Measurements from ENCODE around the gene WARS2.

The WARS2 gene

DNA sequence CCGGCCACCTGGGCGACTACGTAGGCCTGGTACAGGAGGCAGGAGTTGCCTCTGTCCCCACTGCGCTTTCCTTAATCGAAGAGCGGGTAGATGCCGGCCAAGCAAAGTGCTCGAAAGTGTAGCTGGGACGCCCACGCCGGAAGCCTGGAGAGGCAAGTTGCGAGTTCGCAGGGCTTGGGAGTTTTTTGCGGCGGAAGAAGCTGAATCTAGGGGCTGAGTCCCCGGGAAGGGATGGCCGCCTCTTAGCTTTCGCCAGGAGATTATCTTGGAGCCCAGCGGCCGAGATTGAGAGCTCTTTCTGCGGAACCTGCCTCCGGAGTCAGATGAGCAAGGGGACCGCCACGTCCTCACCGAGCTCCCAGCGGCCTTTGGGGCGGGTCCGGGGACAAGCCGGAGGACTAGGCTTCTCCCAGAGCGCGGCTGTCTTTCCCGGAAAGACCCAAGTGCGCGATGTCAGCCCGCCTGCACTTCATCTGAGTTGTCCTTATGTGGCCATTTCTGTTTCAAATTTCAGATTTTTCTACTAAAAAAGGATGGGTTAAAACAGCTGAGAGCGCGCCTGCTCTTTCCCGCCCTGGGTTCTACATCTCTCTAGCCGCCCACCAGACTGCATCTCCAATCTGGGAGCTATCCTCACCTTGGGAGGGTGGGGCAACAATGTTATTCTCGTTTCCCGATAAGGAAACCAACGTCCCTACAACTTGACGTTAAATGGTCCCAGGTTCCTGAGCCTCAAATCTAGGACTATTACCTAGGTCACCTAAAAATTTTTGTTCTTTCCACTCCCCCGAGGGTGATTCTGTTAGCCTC, 139.9 kb downstream of the WARS2 start:
- no peak for FAIRE-seq
- DNase-seq (ENCODE audit: low spot score), result no peak

DNA sequence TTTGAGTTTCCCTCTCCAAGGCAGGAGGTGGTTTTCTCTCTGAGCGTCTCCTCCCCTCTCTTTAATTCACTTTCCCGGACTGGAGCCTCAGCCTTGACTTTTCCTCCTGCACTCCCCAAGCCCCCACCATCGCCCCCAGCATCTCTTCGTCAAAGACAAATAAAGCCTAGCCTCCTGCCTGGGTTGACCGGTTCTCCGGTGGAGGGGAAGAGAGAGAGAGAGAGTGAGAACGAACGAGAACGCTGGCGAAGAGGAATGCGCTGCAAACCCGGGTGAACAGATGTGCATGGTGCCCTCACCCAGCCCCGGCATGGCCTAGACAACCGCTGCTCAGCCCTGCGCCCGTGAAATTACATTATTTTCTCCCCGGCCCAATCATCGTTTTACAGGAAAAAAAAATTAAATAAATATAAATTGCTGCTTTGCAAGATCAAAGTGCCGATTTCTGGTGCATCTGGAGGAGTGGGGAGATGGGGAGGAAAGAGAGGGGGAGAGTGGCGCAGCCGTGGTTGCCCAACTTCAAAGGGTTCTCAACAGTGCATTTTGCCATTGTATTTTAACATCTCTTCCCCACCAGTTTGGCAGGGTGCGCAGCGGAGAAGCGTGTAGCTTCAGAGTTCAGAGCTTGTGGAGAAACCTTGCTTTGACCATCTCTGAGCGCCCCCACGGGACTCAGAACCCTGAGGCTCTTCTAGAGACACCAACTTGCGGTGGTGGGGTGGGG, 140.9 kb downstream of the WARS2 start:
- FAIRE-seq (no peak), DNase-seq (ENCODE audit: low spot score) (no peak)

DNA sequence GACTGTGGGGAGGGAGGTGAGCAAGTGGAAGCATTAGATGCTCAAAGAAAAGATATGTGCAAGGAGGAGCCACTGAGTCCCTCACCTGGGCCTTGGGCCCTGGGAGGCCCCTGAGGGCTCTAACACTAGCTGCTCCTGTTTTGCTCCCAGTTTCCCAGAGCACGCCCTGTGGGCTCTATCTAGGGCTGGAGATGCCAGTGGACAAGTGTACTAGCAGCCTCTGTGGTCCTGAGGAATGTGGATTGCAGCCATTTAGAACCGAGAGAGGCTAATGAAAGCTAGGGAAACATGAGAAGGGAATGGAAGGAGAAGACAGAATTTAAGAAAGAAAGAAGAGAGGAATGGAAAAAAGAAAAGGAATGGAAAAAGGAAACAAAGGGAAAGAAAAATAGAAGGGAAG, 142.3 kb downstream of the WARS2 start:
- no peak for DNase-seq (ENCODE audit: low spot score)
- no peak for FAIRE-seq

DNA sequence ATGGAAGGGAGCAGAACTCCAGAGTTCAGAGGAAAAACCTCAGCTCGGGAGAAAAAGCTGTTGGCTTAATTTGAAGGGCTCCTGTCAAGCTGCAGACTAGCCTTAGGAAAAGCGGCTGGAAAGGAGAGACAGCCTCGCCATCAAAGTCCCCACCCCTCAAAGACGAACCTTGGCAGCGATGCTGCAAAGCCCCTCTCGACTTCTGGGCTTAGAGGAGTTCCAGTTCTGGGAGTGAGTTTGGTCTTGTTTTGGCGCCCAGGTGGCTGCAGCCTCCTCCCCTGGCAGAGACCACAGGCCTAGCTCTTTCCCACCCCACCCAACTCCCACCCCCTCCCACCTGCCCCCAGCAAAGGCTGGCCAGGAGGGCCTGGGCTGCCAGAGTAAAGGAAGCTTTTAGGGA, 143.2 kb downstream of the WARS2 start:
- FAIRE-seq (no peak), DNase-seq (ENCODE audit: low spot score) (no peak)

DNA sequence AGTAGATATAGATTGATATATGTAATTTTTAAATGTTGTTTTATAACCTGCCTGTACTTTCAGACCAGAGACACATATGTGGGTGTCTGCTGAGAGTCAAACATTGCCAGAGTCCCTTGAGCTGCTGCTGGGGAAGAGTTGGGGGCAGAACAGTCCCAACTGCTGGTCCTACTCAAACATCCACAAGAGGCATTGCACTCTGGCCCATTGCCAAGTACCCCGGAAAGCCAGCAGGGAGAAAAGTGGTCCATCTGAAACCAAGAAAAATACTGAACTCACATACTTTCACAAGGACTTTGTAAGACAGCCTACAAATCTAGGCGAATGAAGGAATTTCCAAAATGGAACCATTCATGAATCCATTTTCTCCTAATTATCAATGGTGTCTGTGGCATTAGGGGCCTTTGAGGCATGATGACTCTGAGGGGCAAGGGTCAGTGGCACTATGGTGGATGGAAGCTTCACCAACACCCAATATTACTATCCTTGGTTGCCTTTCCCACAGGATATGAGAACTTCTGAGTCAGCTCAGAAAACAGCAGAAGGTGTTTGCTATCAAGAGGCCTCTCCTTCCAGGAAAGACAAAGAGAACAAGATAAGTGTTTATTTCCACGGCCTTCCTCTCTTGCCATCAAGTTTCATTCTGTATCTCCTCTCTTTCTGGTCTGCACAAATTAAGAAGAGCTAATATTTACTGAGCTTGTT, 145.0 kb downstream of the WARS2 start:
- no peak for FAIRE-seq
- DNase-seq (ENCODE audit: low spot score), result no peak

DNA sequence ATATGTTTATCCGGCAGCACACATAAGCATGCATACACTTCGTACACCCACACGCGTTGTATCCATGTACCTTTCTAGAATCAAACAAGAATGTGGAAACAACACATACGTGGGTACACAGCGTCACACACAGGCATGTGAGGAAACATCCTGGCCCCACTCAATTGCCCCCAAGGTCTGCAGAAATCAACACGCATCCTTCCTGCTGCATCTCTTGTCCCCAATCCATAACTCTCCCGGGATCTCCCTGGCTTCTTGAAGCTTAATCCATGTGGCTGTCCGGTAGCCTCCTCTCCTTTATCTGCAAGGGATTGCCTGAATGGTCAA, 146.8 kb downstream of the WARS2 start:
- FAIRE-seq (no peak), DNase-seq (ENCODE audit: low spot score) (no peak)

DNA sequence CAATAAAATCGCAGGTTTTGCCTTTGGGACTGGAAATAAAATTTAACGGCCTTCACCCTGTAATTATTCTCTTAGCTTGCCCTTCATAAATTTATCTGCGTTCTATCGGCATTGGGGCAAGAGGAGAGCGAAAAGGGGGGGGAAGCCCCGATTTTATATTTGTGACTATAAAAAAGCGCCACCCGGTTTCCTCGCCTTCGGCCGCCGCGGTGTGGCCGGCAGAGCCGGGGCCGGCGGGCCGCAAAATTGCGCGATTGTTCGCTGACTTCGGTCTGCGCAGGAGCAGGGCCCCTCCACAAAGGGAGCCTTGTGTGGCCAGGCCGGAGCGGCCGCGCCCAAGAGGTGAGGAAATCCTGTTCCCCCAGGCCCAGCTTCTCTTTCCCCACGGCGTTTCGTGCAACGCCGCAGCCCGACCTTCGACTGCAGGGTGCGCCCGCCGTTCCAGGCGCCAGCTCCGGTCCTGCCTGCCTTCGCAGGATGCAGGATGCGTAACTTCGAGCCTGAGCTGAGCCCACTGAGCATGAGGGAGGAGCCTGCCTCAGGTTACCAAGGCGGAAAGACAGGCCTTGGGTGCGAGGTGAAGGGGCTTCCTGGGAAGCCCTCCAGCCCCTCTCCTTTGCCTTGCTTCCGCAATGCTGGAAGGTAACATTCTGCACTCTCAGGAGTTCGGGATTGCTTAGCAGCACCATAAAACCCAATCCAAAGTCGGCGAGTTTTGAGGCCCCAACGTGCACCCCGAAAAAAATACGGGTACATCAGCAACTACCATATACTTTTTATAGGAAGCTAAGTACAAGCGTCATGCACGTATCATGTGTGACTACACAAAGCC, 147.4 kb downstream of the WARS2 start:
- FAIRE-seq (no peak), DNase-seq (ENCODE audit: low spot score) (no peak)

DNA sequence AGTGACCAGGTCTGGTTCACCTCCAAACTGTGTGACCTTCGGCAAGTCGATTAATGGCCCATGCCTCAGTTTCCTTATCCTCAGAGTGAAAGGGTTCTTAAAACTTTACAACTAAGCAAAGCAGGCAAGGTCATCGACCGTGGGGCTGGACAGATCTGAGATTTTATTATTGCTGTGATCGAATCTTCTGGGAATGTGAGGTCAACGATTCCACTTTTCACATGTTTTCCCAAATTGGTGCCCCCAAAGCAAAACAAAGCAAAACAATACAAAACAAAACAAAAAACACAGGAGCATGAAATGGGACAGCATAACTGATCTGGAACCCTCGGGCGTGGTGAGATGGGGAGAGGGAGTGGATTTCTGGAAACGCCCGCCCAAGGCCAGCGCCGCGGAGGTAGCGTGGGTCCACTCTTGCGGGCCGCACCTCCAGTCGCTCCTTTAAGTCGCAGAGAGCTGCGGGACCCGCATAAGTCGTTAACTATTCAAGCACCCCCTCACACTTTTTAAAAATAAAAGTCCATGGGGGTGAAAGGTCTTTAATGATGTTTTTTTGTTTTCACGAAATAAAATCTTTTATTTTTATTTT, 148.1 kb downstream of the WARS2 start:
- no peak for FAIRE-seq
- DNase-seq (ENCODE audit: low spot score), result no peak

DNA sequence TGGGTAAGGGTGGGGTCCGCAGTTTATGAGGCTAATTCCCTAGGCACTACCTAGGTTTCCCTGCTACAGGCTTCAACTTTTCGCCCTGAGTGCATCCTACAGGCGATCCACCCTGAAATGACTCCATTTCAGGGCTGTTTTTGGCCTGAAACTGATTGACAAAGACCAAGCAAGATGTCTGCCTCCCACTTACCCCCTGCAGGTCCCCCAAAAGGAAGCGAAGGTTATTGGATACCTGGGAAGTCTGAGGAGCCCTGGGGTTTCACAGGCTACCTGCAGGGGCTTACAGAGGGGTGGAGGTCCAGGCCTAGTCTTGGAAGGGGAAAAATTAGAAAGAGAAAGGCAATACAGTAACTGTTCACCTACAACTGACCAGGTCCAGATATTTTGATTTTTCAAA, 149.0 kb downstream of the WARS2 start:
- FAIRE-seq (no peak), DNase-seq (ENCODE audit: low spot score) (no peak)

DNA sequence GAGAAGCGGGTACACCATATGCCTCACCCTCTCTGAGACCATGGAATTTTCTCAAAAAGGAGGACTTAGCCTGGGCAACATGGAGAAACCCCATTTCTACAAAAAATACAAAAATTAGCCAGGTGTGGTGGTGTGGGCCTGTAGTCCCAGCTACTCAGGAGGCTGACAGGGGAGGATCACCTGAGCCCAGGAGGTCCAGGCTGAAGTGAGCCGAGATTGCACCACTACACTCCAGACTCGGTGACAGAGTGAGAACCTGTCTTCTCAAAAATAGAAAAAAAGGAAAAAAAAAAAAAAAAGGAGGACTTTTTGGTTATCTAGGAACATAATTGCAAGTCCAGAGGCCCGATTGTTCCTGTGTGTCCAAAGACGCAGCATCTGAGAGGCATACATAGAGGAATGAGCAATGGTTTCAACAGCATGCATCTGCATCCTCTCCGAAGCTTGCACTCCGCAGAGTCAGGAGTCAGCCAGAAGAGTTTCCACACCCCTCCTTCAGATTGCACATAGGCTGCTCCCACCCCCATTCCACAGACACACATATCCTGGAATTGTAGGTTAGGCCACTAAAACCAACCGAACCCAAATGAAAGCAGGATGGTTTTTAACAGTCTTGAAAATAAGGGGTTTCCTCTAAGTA, 149.8 kb downstream of the WARS2 start:
- DNase-seq (ENCODE audit: low spot score) (no peak), FAIRE-seq (no peak)

DNA sequence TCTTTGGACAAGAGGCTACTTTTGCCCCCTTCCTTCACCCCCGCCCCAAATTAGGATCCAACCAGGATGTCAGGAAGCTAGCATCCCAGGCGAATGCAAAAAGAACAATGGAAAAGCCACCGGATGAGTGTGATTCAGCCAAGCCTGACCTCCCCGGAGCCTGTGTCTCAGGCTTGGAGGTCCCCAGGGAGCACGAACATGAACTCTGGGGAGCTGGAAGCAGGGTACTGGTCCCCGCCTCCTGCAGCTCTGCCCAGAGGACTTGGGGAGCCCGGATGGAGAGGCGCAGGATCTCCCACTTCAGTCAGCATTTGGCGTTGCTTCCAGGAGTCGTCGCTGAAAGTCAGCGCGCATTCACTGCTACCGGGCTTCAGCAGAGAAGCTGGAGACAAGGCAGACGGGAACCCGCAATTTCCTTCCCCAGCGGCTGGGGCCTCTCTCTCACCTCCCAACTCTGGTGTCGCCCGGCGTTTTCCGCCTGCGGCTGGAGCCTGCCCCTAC, 150.5 kb downstream of the WARS2 start:
- FAIRE-seq, result no peak
- DNase-seq (ENCODE audit: low spot score), result no peak

DNA sequence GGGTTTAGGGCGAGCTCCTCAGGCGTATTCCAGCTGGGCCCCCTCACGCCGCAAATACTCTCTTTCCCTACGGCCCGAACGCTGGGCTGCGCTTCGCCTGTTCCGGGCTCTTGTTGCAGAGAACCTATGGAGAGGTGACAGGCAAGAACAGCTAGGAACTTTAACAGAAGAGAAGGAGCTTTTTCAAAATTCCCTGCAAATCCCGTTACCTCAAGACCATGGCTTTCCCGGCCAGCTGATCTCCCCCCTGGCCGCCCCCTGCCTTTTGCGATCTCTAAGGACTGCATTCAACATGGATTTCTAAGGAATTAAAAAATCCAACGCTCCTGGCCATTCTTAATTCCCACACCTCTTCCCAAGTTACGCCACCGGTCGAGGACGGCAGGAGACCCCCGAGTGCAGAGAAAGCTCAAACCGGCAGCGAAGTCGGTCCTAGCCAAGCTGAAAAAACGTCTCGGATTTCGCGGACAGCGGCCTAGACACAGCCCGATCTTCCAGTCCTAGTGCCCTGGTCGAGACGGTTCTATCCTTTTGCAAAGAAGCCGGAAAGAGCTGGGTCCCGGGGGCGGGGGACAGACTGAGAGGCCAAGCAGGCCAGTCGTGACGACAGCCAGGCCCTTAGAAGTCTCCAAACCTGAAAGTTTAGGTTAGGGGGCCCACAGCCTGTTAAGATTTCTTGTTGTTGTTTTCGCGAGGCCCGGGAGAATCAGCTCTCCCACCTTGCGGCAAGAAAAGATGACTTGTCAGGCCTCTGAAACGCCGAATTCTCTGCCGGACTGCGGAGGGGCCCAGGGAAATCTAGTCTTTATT, 151.2 kb downstream of the WARS2 start:
- no peak for FAIRE-seq
- DNase-seq (ENCODE audit: low spot score), result no peak

DNA sequence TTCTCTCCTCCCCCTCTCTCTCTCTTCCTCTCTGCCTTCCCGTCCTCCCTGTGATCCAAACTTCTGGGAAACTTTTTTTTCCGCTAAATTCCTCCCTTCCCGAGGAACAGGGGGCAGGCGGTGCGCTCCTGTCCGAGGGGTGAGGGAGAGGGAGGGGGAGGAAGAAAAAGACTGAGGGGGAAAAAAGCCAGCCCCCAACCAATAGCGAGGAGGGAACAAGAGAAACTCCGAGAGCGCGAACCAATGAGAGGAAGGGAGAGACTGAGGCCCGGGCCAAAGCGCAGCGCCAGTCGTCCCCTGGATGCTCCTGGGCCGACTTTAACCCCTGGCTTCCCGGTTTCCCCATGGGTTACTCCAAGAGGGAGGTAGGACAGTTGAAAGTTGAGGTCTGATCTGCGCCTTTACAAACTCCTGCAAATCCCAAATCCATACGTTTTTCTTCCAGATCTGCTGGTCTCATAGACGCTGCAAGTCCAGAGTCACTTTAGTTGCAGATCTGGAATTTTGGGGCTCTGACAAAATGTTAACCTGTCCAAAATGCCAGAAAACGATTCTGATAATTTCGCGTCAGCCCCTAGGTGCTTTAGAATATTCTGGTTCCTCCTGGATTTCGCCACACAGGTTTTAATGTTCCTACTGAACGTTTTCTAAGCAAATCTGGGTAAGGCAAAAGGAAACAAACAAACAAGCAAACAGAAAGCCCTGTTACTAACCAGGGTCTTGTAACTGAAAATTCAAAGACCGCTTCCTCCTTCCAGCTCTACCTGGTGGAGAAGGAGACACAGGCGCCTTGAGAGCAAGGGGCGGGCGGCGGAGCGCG, 152.1 kb downstream of the WARS2 start, which contains the start of gene TBX15:
TBX15 (minus strand) TSS at position 158 of the 820 bp plus-strand sequence. CDS start 548 bp downstream, outside the sequence.
- DNase-seq (ENCODE audit: low spot score), result no peak
- no peak for FAIRE-seq

DNA sequence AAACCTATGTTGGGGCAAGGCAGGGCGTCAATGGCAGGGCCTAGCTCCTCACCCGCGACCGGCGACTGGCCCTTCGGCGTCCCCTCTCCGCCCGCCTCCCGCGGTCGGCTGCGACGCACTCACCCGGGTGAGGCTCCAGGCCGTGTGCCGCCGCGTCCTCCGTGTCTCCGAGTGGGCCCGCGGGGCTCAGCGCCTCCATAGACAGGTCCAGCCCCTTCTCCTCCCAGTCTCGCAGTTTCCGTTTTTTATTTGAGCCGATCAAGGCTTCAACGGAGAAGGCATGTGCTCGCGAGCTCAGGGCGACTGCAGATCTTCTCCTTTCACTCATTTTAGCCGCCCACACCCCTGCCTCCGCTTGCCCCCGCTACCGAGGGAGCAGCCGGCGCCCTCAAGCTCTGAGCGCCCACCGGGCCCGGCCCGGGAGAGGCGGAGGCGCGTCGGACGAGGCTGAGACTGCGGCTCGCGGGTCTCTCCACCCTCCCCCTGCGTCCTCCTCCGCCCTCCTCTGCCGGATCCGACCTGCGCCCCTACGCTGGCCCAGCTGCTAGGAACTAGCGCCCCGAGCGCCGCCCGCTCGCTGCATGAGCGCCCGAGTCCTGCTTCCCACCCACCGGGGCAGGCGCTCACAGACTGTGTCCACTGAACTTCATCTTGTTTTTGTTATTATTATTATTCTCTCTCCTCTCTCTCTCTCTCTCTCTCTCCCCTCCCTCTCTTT, 152.8 kb downstream of the WARS2 start:
- DNase-seq (ENCODE audit: low spot score), result no peak
- no peak for FAIRE-seq

DNA sequence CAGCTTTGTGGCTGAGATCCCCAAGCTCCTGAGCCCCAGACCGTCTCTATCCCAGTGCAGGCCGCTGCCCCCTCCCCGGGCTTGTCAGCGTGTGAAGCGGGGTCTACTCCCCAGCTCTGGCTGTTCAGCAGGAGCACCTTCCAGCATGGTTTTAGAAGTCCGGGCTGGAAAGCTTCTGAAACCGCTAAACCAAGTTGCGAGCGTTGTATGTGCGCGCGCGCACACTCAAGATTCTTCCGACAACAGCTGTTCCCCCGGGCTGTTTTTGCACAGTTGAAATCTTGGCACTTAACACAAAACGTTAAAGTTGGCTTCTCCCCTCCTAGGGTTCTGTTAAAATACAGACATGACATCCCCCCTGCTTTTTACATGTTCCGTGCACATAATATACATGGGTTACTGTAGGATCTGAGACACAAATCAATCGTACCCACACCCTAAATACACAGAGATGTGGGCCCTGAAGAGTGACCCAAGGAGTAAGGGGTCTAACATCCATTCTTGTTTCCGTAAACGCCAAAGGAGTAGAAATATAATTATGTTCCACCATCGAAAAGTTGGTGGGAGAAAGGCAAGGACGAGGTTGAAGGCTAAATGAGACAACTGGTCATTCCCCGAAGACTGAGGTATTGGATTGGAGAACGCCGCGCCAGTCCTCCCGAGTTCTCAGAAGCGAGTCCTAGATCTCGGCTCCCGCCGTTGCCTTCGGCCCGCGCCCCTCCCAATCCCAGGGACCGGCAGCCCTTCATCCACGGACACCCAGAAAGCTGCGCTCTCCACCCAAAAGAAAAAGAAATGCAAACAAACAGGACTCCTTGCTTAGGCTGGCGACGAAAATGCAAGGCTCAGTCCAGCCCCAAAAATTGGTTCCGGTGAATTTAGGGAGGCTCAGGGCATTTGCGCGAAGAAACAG, 153.6 kb downstream of the WARS2 start:
- no peak for FAIRE-seq
- no peak for DNase-seq (ENCODE audit: low spot score)

DNA sequence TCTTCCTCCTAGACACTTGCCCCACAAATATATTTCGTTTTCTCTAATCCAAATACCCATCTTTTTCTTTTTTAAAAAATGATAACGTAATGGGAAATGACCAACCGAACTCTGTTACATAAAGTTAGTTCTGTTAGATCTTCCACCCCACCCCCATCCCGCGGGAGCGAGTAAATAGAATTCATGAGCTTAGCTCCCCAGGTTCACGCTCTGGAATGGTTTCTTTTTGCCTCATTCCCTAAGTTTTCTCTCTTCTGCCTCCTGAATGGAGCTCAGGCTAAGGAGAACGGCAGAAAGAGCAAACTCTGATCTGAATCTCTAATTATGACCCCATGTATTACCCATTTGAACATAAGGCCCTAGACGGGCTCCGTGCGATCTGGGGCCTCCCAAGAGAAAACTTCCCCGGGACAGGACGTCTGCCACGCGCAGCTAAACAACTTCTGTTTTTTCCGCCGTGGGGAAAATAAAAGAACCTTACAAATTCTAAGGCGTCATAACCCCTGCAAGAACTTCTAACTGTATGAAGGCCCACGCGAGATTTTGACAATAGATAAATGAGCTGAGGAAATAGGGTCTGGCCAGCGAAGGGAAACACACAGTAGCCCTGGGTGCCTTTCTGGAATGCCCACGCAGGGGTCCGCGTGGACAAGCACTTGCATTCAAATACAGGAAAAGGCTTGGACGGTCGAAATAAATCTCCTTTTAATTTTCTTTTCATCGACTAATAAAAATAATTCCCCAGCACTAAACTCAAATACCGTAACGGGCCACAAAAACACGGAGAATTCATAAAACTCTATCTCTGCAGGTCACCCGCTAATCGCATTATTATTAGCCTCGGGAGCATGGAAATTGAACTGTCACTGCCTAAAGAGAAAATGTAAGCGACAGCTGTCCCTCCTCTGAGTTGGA, 154.6 kb downstream of the WARS2 start:
- DNase-seq (ENCODE audit: low spot score) (no peak), FAIRE-seq (no peak)
